Activated T-helper 2 cell treated with anti-CD3 and anti-CD28 coated beads, Interferon-gamma antibody, Interleukin-2, Interleukin-4, amounts not matched to agents 10 μg/mL and 5 μg/mL and 100 μg/mL, durations not matched to agents 14 hours and 24 hours and 36 hours (primary cell): ENCODE data around the gene CSKMT. TPM values are rescaled to one million over a fixed set of nuclear protein-coding genes. Genes with fewer than 3 reads are reported as not detected.
"Not testable (repeated sequence)": the region's sequence is repeated elsewhere in the genome, so short reads cannot be mapped to it uniquely, and the experiment has no call there.

Experiments
- DNase-seq: peaks from one replicate; pipeline ENCODE4 v3.0.0; 2021; ENCODE audit warnings: low spot score
- H3K27ac Mint-ChIP-seq: one replicate; pipeline ENCODE4 v1.8.0; 2021; ENCODE audit warnings: mixed read lengths
- H3K27me3 Mint-ChIP-seq: one replicate; pipeline ENCODE4 v1.8.0; 2021; ENCODE audit warnings: low read depth, mixed read lengths
- H3K36me3 Mint-ChIP-seq: one replicate; pipeline ENCODE4 v1.8.0; 2021; ENCODE audit warnings: low read depth, mixed read lengths
- H3K4me1 Mint-ChIP-seq: one replicate; pipeline ENCODE4 v1.8.0; 2021; ENCODE audit warnings: low read depth, mixed read lengths
- H3K4me3 Mint-ChIP-seq: one replicate; pipeline ENCODE4 v1.8.0; 2021; ENCODE audit warnings: low read depth, mild to moderate bottlenecking, moderate library complexity, mixed read lengths
- H3K9me3 Mint-ChIP-seq: one replicate; pipeline ENCODE4 v1.8.0; 2021; ENCODE audit warnings: mixed read lengths
- intact Hi-C: fragments of 100-400 bp; cut with micrococcal nuclease; formaldehyde crosslinking; loops from one replicate; pipeline ENCODE4 v1.15.1; 2023
- total RNA-seq: library from RNA; stranded (reverse); gene quantifications from 2 replicates; pipeline ENCODE4 v1.2.3, GENCODE V29; 2022

The CSKMT gene
- total RNA-seq, 1 donor from 2014 or later = 47.2 TPM

DNA sequence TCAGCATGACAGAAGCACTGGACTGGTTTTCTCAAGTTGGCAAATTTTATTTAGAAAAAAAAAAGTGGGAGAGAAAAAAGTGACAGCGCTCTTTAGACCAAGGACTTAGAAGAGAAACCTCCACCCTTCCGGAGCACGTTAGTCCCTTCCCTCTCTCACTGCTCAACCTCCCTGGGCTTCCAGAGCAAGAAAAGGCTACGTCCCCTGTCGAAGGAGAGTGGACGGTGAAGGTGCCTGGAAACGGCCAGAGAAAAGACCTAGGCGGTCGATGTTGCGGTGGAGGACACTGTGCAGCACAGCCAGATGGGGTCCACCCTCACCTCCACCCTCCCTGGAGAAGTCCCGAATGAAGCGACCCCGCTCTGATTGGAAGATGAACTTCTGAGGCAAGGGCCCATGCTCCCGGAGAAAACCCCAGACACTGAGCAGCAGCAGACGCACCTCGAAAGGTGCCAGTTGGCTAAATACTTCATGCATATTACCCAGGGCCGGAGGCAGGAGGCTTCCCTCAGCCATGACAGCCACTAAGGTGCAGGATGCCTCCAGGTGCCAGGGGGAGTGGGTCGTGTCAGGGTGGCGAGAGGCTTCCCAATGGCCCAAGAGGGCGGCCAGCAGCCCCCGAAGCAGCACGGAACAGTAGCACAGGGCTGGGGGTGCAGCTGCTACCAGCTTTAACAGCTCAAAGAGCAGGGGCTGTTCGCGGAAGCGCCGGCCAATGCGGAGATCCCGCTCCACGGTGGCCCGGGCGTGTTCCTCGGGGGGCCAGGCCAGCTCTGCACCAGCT, 18.1 kb upstream of the CSKMT start:
- intact Hi-C loops = loop anchor here (1.0 to 2.0 kb wide), 5 partner anchors 18 to 62 kb away; partner anchors contain the start of genes C11orf98, CSKMT, TUT1 and UQCC3
- H3K27ac Mint-ChIP-seq = peak overlapping the region; percentile 97
- DNase-seq = no peak
- H3K27me3 Mint-ChIP-seq = no peaks in the 10 kb centered on the region
- H3K9me3 Mint-ChIP-seq = no peaks in the 10 kb centered on the region
- peak overlapping the region; percentile 98 for H3K4me3 Mint-ChIP-seq
- H3K4me1 Mint-ChIP-seq = peaks cover 21% of the 10 kb centered on the region
- peaks cover 40% of the 10 kb centered on the region for H3K36me3 Mint-ChIP-seq

DNA sequence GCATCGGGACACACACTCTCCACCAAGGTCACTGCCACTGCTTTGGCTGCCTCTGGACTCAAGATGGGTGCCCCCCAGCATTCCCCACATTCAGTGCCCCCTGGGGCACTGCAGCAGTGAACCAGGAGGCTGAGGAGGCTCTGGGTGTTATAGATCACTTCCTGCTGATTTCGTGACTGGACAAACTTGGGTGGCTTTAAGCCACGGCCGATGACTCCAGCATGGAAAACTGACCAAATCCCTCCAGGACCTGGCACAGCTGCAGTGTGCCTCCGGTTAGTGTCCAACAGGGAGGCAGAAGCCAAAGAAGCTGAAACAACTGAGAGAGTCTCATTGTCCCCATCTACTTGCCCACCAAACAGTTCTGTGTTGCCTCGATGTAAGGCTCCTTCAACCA, 17.5 kb upstream of the CSKMT start:
- H3K9me3 Mint-ChIP-seq = no peaks in the 10 kb centered on the region
- peaks cover 42% of the 10 kb centered on the region for H3K36me3 Mint-ChIP-seq
- intact Hi-C loops = loop anchor here (2.0 kb wide), 2 partner anchors 17 to 57 kb away; partner anchors contain the start of genes C11orf98, CSKMT and TUT1
- peaks cover 23% of the 10 kb centered on the region for H3K4me1 Mint-ChIP-seq
- H3K4me3 Mint-ChIP-seq = no peak overlapping the region
- DNase-seq = no peak
- H3K27ac Mint-ChIP-seq = no peak overlapping the region
- no peaks in the 10 kb centered on the region for H3K27me3 Mint-ChIP-seq

GRCh38 chr11:62648185-62648966, 16.7 kb upstream of the CSKMT start:
- no peak overlapping the region for H3K27ac Mint-ChIP-seq
- intact Hi-C loops = no loop called here
- H3K36me3 Mint-ChIP-seq = peaks cover 40% of the 10 kb centered on the region
- H3K4me1 Mint-ChIP-seq = peaks cover 21% of the 10 kb centered on the region
- H3K4me3 Mint-ChIP-seq = no peak overlapping the region
- no peaks in the 10 kb centered on the region for H3K27me3 Mint-ChIP-seq
- no peak for DNase-seq
- no peaks in the 10 kb centered on the region for H3K9me3 Mint-ChIP-seq

DNA sequence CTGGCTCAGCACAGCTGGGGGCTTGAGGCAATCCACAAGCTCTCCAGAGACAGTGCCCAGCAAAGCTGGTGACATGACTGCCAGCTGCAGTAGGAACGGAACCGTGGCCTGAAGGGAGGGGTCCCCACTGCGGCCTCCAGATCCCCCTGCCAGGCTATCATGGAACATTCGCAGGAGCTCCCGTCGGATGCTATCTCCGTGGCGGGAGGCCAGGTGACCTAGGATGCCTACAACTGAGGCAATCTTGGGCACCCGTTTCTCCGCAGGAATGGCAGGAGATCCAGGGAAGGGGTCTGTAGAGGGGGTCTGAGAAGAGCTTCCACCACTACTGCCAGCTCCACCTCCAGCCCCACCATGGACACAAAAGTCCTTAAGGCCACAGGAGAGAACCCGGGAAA, 16.1 kb upstream of the CSKMT start:
- DNase-seq = no peak
- peaks cover 24% of the 10 kb centered on the region for H3K4me1 Mint-ChIP-seq
- intact Hi-C loops = no loop called here
- no peaks in the 10 kb centered on the region for H3K9me3 Mint-ChIP-seq
- no peak overlapping the region for H3K4me3 Mint-ChIP-seq
- peaks cover 38% of the 10 kb centered on the region for H3K36me3 Mint-ChIP-seq
- no peaks in the 10 kb centered on the region for H3K27me3 Mint-ChIP-seq
- no peak overlapping the region for H3K27ac Mint-ChIP-seq

- Mint-ChIP-seq H3K4me3 (no peak overlapping the region), H3K27ac (no peak overlapping the region), H3K4me1 (peaks cover 22% of the 10 kb centered on the region), H3K27me3 (no peaks in the 10 kb centered on the region), H3K9me3 (no peaks in the 10 kb centered on the region), H3K36me3 (peaks cover 33% of the 10 kb centered on the region)
- intact Hi-C loops = no loop called here
- DNase-seq = no peak
Observed at GRCh38 chr11:62649486-62649885, 15.6 kb upstream of the CSKMT start.

GRCh38 chr11:62650283-62650682, 14.8 kb upstream of the CSKMT start:
- H3K4me1 Mint-ChIP-seq = peaks cover 19% of the 10 kb centered on the region
- not testable (repeated sequence) for H3K9me3 Mint-ChIP-seq, DNase-seq, H3K4me3 Mint-ChIP-seq, H3K27me3 Mint-ChIP-seq, H3K27ac Mint-ChIP-seq
- H3K36me3 Mint-ChIP-seq = peaks cover 27% of the 10 kb centered on the region
- intact Hi-C loops = loop anchor here (5.0 kb wide), 1 partner anchor 77 kb away; the partner anchor contains the start of genes HNRNPUL2 and TTC9C

GRCh38 chr11:62652161-62653006, 12.7 kb upstream of the CSKMT start:
- peak overlapping the region; percentile 92 for H3K27ac Mint-ChIP-seq
- peaks cover 19% of the 10 kb centered on the region for H3K36me3 Mint-ChIP-seq
- intact Hi-C loops = loop anchor here (1.0 to 5.0 kb wide), 4 partner anchors 19 to 75 kb away; partner anchors contain the start of genes EML3, HNRNPUL2, MTA2 and ROM1
- no peaks in the 10 kb centered on the region for H3K9me3 Mint-ChIP-seq
- no peak for DNase-seq
- peaks cover 10% of the 10 kb centered on the region for H3K4me1 Mint-ChIP-seq
- H3K27me3 Mint-ChIP-seq = no peaks in the 10 kb centered on the region
- peak overlapping the region; percentile 98 for H3K4me3 Mint-ChIP-seq

GRCh38 chr11:62654297-62654696, 10.8 kb upstream of the CSKMT start:
- Mint-ChIP-seq H3K4me1 (peaks cover 10% of the 10 kb centered on the region), H3K27ac (peak overlapping the region; percentile 25), H3K27me3 (no peaks in the 10 kb centered on the region), H3K4me3 (peak overlapping the region; percentile 37), H3K36me3 (peaks cover 10% of the 10 kb centered on the region), H3K9me3 (no peaks in the 10 kb centered on the region)
- no peak for DNase-seq
- intact Hi-C loops = loop anchor here (5.0 kb wide), 1 partner anchor 73 kb away; the partner anchor contains the start of genes HNRNPUL2 and TTC9C

- Mint-ChIP-seq H3K9me3 (no peaks in the 10 kb centered on the region), H3K27me3 (no peaks in the 10 kb centered on the region), H3K4me1 (peaks cover 6% of the 10 kb centered on the region), H3K27ac (no peak overlapping the region), H3K36me3 (peaks cover 8% of the 10 kb centered on the region), H3K4me3 (no peak overlapping the region)
- no peak for DNase-seq
- intact Hi-C loops = no loop called here
Observed at GRCh38 chr11:62656796-62657429, 8.2 kb upstream of the CSKMT start.

GRCh38 chr11:62664405-62665074, 572 bp upstream of the CSKMT start:
- peaks cover 25% of the 10 kb centered on the region for H3K4me1 Mint-ChIP-seq
- H3K4me3 Mint-ChIP-seq = peak overlapping the region; percentile 97
- no peaks in the 10 kb centered on the region for H3K27me3 Mint-ChIP-seq
- H3K36me3 Mint-ChIP-seq = peaks cover 59% of the 10 kb centered on the region
- no peaks in the 10 kb centered on the region for H3K9me3 Mint-ChIP-seq
- intact Hi-C loops = loop anchor here (1.0 to 2.0 kb wide), 4 partner anchors 8 to 74 kb away; partner anchors contain the start of genes EML3, GANAB, LBHD1 and ROM1
- peak; percentile 47 for DNase-seq
- H3K27ac Mint-ChIP-seq = peak overlapping the region; percentile 78

DNA sequence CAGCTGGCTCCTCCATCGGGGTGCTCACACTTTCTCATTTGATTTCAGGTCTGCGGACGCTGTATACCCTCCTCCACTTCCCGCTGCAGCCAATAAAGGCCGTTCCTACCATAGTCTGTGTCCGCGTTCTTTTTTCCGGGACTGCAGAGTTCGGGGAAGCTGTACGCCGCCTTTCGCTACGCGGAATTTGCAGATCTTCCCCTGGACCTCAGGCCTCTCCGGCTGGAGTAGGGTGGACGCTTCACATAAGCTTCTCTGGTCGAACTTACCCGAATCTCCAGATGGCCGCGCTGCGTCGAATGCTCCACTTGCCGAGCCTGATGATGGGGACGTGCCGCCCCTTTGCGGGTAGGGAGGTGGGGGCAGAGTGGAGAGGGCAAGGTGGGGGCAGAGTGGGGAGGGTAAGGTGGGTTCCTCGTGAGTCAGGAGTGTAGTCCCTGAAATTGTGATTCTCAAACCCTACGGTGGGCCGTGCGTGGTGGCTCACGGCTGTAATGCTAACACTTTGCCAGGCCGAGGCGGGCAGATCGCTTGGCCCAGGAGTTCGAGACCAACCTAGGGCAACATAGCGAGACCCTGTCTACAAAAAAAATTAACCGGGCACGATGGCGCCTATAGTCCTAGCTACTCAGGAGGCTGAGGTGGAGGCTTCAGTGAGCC, 617 bp downstream of the CSKMT start:
- H3K4me1 Mint-ChIP-seq = peaks cover 33% of the 10 kb centered on the region
- peak overlapping the region; percentile 97 for H3K4me3 Mint-ChIP-seq
- H3K36me3 Mint-ChIP-seq = peaks cover 60% of the 10 kb centered on the region
- H3K27ac Mint-ChIP-seq = peak overlapping the region; percentile 78
- H3K27me3 Mint-ChIP-seq = no peaks in the 10 kb centered on the region
- intact Hi-C loops = loop anchor here (2.0 kb wide), 3 partner anchors 19 to 75 kb away; partner anchors contain the start of genes EML3, GANAB, ROM1 and TUT1
- H3K9me3 Mint-ChIP-seq = no peaks in the 10 kb centered on the region
- peak; percentile 36 for DNase-seq
